ENCODE data around the gene PNLIPRP2.

PNLIPRP2 gene

GRCh38 chr10:116689744-116690143, 69.0 kb downstream of the PNLIPRP2 start:
- DNase-seq (ENCODE audit: low read depth, low spot score), result no peak
- no peaks in the 10 kb centered on the region for H3K9me3 ChIP-seq (ENCODE audit: control insufficient read depth, insufficient read depth, low read length)
- no peaks in the 10 kb centered on the region for H3K36me3 ChIP-seq (ENCODE audit: control insufficient read depth, insufficient read depth, low read length)
- WGBS (ENCODE audit: insufficient coverage, insufficient read length), result no CpG with 5 or more reads among the region's 4 CpGs
- peaks cover 6% of the 10 kb centered on the region for H3K4me1 ChIP-seq (ENCODE audit: control insufficient read depth, insufficient read depth, low read length)
- no peaks in the 10 kb centered on the region for H3K27me3 ChIP-seq (ENCODE audit: control insufficient read depth, insufficient read depth, low read length)
- no peak overlapping the region for H3K27ac ChIP-seq (ENCODE audit: low read length)
- no peak overlapping the region for H3K4me3 ChIP-seq (ENCODE audit: low read length)

GRCh38 chr10:116690356-116691322, 69.9 kb downstream of the PNLIPRP2 start:
- H3K4me3 ChIP-seq (ENCODE audit: low read length), result no peak overlapping the region
- WGBS (ENCODE audit: insufficient coverage, insufficient read length), result no CpG with 5 or more reads among the region's 17 CpGs

GRCh38 chr10:116691635-116692034, 70.9 kb downstream of the PNLIPRP2 start:
- Histone ChIP-seq H3K27ac (ENCODE audit: low read length) (no peak overlapping the region), H3K9me3 (ENCODE audit: control insufficient read depth, insufficient read depth, low read length) (no peaks in the 10 kb centered on the region), H3K4me1 (ENCODE audit: control insufficient read depth, insufficient read depth, low read length) (peaks cover 6% of the 10 kb centered on the region), H3K4me3 (ENCODE audit: low read length) (no peak overlapping the region), H3K36me3 (ENCODE audit: control insufficient read depth, insufficient read depth, low read length) (no peaks in the 10 kb centered on the region), H3K27me3 (ENCODE audit: control insufficient read depth, insufficient read depth, low read length) (no peaks in the 10 kb centered on the region)
- no peak for DNase-seq (ENCODE audit: low read depth, low spot score)
- no CpG with 5 or more reads among the region's 6 CpGs for WGBS (ENCODE audit: insufficient coverage, insufficient read length)

More at GRCh38 chr10:116690356-116691322, 69.9 kb downstream of the PNLIPRP2 start:
- no peak for DNase-seq (ENCODE audit: low read depth, low spot score)
- Histone ChIP-seq H3K36me3 (ENCODE audit: control insufficient read depth, insufficient read depth, low read length) (no peaks in the 10 kb centered on the region), H3K9me3 (ENCODE audit: control insufficient read depth, insufficient read depth, low read length) (no peaks in the 10 kb centered on the region), H3K27me3 (ENCODE audit: control insufficient read depth, insufficient read depth, low read length) (no peaks in the 10 kb centered on the region), H3K4me1 (ENCODE audit: control insufficient read depth, insufficient read depth, low read length) (peaks cover 6% of the 10 kb centered on the region), H3K27ac (ENCODE audit: low read length) (no peak overlapping the region)

GRCh38 chr10:116692225-116692624, 71.5 kb downstream of the PNLIPRP2 start:
- H3K27ac ChIP-seq (ENCODE audit: low read length), result no peak overlapping the region
- no peaks in the 10 kb centered on the region for H3K27me3 ChIP-seq (ENCODE audit: control insufficient read depth, insufficient read depth, low read length)
- no peaks in the 10 kb centered on the region for H3K9me3 ChIP-seq (ENCODE audit: control insufficient read depth, insufficient read depth, low read length)
- WGBS (ENCODE audit: insufficient coverage, insufficient read length), result no CpG with 5 or more reads among the region's 8 CpGs
- H3K4me3 ChIP-seq (ENCODE audit: low read length), result no peak overlapping the region
- no peaks in the 10 kb centered on the region for H3K36me3 ChIP-seq (ENCODE audit: control insufficient read depth, insufficient read depth, low read length)
- no peak for DNase-seq (ENCODE audit: low read depth, low spot score)
- H3K4me1 ChIP-seq (ENCODE audit: control insufficient read depth, insufficient read depth, low read length), result peaks cover 6% of the 10 kb centered on the region

GRCh38 chr10:116694243-116694926, 73.6 kb downstream of the PNLIPRP2 start:
- no peak overlapping the region for H3K4me3 ChIP-seq (ENCODE audit: low read length)
- no peak for DNase-seq (ENCODE audit: low read depth, low spot score)
- no peaks in the 10 kb centered on the region for H3K36me3 ChIP-seq (ENCODE audit: control insufficient read depth, insufficient read depth, low read length)
- H3K27me3 ChIP-seq (ENCODE audit: control insufficient read depth, insufficient read depth, low read length), result no peaks in the 10 kb centered on the region
- no CpG with 5 or more reads among the region's 14 CpGs for WGBS (ENCODE audit: insufficient coverage, insufficient read length)
- H3K27ac ChIP-seq (ENCODE audit: low read length), result no peak overlapping the region
- H3K9me3 ChIP-seq (ENCODE audit: control insufficient read depth, insufficient read depth, low read length), result no peaks in the 10 kb centered on the region
- H3K4me1 ChIP-seq (ENCODE audit: control insufficient read depth, insufficient read depth, low read length), result peaks cover 6% of the 10 kb centered on the region

Measured in iPS DF 6.9 (cell line).